HT1080 (cell line): ENCODE data around the gene KRT32. TPM values are rescaled to one million over a fixed set of nuclear protein-coding genes. Genes with fewer than 3 reads are reported as not detected.

Experiments
- DNase-seq: peaks from one replicate; pipeline ENCODE4 v3.0.0-alpha.2; 2015; ENCODE audit warnings: low read depth
- polyA plus RNA-seq, 2 experiments: library from polyadenylated mRNA; depleted of rRNA; stranded (reverse); fragments of >200 nt; gene quantifications; 2 replicates each; pipeline ENCODE4 v1.2.3, GENCODE V29; 2015
- total RNA-seq: library from RNA; depleted of rRNA; stranded (reverse); fragments of >200 nt; shearing (Covaris generic); gene quantifications from 2 replicates; pipeline ENCODE4 v1.2.3, GENCODE V29; 2014; rRNA removed

The KRT32 gene
- not detected in 2 replicates for total RNA-seq
- polyA plus RNA-seq (2015; cell fraction: cytosol; rRNA removed) = 0.06 and 0.30 TPM in 2 replicates
- polyA plus RNA-seq (2015; cell fraction: nucleus; rRNA removed) = not detected in 2 replicates

DNA sequence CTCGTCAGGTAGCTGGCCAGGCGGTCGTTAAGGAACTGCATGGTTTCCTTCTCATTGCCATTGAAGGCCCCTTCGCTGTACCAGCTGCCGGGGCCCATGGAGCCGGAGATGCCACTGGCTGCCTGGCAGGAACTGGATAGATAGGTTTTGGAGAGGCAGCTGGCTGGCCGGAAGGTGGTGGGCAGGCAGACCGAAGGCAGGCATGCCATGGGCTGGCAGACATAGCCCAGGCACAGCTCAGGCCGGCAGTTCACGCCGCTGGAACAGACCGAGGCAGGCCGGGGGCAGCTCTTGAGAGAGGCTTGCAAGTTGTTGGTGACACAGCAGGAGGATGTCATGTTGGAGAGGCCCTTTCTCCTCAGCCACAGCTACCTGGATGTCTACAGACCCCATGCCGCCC lies at the start of gene KRT32:
TSS of gene KRT32 (minus strand) at position 399 of the 400 bp plus-strand sequence. CDS start at position 338, 61 bp downstream.
- no peak for DNase-seq

DNA sequence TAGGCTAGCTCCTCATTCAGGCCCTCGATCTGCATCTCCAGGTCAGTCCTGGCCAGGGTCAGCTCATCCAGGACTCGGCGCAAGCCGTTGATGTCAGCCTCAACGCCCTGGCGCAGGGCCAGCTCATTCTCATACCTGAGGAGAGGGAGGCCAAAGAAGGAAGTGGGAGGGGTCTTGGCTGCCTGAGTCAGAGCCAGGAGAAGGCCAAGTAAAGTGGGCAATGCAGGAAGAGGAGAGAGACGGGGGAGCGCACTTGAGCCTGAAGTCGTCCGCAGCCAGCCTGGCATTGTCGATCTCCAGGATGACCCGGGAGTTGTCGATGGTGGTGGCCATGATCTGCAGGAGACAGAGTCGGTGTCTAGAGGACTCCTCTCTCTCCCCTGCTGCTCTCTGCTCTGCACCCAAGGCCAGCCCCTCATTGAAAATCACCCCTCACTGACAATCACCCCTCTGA lies 49.7 kb upstream of the KRT32 start:
- DNase-seq = no peak

DNA sequence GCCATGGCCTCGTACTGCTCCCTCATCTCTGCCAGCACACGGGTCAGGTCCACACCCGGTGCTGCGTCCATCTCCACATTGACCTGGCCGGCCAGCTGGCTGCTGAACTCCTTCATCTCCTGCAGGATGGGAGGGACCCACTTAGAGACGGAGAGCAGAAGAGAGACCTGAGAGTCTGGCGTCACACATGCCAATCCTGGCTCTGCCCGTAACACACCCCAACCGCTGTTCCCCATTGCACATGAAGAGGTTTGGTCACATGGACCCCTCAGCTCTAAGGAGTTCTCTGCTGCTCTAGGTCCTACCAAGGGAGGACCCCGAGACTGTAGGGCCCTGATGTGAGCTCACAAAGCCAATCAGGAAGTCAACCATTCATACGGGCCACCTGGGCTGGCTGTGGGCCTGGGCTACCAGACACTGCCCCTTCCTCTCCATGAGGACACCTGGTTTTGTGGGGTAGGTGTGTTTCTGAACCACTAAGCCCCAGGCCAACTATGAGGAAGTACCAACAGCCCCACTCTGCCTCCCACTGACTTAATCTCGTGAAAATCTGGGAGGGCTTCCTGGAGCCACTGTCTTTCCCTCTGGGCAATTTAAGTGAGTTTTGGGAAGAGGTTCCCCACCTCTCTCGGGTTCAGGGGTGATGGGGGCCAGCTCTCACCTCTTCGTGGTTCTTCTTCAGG lies 49.1 kb upstream of the KRT32 start:
- no peak for DNase-seq

DNA sequence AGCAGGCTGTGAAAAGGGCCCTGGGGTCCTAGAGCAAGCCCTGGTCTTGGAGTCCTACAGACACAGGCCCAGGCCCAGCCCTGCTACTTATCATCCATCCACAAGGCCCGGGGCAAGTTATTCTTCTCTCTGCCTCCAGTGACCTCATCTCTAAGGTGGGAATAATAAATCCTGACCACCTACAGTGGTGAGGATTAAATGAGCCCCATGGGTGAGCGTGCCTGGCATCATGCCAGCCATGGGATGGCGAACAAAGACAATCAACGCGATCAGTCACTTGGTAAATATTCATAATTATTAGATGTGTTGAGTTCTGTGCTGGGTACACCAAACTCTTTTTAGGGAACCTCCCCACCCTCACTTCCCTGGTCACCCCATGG lies 46.0 kb upstream of the KRT32 start:
- no peak for DNase-seq

DNA sequence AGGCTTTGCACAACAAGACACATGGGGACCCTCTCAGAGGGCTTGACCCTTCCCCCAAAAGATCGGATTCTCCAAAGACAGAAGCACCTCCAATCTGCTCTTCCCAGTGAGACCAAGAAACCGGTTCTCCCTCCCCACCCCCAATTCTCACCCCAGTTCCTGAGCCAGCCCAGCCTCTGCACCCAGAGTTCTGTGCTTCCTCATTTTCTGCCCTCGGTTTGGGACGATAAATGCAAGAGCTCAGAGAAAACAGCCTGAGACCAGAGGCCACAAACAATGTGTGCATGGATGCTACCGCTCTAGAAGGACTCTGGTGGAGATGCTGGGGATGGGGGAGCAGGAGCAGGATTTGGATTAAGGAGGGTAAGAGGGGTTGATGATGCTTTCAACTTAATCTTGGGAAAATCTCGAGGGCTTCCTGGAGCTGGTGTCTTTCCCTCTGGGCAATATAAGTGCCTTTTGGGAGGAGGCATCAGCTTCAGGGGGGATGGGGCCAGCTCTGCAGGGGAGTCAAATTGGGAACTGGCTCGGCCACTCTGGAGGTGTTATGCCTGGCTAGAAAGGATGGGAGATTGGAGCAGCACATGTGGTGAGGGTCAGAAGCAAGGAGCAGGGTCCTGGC lies 45.5 kb upstream of the KRT32 start:
- DNase-seq = no peak

DNA sequence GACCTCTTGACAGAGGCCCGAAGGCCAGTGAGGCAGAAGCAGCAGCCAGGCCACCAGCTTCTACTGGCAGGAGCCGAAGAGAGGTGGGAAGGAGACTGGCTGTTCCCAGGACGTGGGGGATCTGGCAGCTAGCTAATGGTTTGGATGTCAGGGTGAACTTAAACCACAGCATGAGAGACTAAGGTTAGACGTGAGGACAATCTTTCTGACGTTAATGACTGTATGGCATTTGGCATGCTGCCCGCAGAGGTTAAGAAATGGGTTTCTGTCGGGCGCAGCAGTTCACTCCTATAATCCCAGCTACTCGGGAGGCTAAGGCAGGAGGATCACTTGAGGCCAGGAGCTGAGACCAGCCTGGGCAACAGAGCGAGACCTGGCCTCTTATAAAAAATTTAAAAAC lies 44.5 kb upstream of the KRT32 start:
- no peak for DNase-seq

DNA sequence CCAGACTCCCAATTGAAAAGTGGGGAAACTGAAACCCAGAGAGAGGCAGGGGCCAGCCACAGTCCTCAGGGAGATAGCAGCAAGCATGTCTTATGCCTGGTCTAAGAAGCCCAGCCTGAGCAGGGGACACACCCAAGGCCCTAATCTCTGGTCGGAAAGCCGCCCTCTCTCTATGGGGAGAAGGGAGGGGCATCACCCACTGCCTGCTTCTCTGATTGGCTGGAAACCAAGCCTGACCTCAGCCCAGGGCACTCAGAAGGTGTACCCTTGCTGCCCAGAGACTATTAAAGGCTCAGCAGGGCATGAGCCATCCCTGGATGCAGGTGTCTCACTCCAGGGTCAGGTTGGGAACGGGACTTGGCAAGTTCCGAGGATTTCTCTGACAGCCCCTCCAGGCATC lies 43.9 kb upstream of the KRT32 start:
- DNase-seq = no peak

DNA sequence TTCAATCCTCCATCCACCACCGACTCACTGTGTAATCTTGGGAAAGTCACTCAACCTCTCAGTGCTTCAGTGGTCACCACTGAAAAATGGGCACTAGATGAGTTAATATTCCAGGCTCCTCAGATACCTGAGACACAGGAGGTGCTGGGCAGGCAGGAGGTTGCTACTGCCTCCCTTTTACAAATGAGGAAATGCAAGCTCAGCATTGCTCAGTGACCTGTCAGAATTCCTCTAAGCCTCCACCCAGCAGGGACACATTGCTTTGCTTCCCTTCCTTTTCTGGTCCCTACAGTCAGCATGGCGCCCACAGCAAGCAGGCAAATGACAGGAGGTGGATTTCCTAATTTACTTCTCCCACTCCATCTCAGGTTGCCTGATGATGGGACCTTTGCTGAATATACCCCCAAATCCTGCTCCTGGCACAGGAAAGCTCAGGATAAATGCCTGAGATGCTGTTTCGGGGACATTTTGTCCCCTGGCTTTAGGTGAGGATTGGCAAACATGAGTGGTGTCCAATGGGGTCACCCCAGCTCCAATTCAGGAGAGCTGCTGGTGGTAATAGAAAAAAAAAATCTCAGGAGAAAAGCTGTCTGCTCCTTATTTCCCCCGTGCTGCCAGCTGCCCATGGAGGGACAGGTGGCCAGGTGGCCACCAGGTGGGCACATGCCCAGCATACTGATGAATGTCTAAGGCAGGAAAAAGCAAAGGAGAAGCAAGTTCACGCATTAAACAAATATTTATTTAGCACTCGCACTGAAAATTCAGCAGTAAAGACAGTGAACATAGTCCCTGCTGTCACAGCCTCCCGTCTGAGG lies 43.3 kb upstream of the KRT32 start:
- DNase-seq = no peak

DNA sequence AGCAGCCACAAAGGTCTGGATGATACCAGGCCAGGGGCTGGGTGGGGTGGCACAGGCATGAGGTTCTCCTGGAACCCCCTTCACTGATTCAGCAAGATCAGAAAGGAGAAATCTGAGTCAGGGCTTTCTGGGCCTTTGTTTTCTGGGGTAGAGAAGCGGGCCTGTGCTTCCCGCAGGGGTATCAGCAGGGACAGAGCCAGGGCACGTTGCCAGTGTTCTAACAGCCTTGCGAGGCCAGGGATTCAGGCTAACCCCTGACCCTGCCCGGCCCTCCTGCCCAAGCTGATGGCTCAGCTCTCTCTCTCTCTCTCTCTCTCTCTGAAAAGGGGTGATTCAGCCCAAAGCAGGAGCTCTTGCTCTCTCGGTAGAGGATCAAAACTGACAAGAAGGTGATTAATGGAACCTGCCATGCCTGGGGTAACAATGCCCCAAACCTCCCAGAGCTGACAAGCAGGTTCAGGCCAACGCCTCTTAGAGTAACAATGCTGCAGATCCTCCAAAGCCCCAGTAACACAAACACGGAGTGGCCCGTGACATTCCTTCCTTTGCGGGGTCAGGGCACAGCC lies 40.2 kb upstream of the KRT32 start:
- no peak for DNase-seq

DNA sequence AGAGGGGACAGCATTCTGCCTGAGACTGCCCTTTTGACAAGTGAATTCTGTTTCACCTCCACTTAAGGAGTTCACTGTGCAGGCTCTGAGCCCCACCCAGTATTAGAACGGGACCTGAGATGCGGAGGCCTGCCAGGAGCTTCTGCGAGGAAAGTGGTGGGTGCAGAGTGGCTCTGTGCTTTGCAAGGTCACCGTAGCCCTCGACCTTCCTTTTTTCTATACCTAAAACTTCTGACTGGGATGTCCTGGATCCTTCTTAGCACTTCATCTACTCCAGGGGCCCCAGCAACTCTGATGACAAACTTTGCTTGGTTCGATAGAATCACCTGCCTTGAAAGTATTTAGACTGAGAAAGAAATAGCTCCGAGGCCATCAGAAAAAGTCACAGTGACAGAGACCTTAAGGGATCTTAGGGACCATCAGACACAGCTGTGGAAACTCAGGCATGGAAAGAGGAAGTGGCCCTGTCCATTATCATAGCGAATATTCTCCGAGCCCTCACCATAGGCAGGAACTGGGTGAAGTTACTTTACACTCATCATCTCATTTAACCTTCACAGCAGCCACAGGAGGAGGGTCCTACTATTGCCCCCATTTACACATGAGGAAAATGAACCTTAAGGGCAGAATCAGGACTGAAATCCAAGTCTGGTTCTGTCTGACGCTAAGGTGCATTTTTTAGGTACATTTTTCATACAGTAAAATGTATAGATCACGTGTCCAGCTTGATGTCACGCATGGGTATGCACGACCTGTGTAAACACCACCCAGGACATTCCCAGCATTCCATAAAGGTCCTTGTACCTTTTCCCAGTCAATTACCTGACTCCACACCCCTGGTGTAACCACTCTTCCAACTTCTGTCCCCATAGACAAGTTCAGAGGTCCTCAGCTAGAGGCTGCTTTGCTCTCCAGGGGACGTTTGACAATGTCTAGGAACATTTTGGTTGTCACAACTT lies 38.9 kb upstream of the KRT32 start:
- no peak for DNase-seq

DNA sequence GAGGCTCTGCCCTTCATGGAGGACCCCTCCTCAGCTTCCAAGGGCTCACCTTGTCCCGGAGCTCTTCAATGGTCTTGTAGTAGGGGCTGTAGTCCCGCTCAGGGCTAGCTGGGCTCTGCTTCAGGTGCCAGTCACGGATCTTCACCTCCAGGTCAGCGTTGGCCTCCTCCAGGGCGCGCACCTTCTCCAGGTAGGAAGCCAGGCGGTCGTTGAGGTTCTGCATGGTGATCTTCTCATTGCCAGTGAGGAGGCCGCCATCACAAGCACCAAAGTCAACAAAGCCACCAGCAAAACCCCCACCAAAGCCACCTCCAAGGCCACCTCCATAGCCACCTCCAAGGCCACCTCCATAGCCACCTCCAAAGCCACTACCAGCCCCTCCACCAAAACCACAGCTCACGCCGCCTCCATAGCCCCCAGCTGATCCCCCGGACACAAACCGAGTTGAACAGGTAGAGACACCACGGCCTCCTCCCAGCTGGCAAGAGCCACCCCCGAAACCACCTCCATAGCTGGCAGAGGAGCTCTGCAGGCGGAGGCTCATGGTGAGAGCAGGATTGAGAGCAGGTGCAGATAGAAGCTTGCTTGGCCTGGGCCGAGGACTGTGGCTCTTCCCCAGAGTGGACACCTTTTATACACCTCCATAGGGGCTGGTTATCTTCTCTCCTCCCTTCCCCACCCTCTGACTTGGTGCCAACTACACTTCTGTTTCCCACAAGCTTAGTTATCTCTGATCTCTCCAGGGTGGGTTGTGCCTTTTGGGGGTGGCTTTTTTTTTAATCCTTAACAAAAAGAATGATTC lies 38.0 kb upstream of the KRT32 start, which contains the start of gene KRT13:
TSS of gene KRT13 (minus strand) at position 606 of the 802 bp plus-strand sequence. CDS start at position 544, 62 bp downstream.
- DNase-seq = no peak

DNA sequence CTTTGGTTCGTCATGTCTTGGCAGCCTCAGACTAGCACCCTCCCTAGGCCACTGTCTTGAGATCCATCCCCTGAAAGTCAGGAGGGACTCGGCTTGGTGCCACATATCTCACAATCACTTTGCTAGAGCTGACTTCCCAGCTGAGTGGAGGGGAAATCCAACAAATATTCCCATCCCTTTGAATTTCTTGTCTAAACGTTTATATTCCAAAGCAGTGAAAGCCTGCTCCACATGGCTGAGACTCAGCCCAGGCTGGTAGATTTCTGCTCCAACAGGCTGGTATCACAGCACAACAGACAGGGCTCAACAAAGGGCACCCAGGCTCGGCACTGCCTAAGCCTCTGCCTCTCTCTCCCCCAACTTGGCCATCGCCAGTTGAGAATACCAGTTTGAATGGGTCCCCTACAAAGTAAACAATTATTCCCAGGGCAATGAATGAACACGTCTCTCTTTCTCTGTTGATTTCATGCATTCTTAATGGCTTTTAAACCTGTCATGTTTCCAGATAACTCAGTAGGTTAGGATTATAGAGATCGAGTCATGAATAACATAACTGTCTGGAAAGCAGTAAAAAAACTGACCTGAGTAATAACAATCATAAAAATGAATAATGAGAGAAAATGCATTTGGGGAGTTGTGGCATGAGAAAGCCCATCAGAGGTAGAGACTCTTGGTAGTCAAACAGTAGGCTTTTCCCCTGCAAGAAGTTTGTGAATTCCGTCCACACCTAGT lies 37.2 kb upstream of the KRT32 start:
- DNase-seq = no peak

DNA sequence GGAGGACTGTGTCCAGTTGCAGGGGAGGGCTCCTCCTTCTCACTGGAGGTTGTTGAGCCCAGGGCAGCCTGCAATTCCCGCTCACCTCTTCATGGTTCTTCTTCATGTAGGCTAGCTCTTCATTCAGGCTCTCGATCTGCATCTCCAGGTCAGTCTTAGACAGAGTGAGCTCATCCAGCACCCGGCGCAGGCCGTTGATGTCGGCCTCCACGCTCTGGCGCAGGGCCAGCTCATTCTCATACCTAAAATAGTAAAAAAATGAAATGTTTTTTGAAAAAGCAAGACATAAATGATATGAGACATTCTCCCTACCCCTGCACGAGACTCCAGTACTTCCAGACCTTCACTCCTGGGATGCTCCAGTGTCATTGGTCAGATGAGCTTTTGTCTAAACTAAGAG lies 36.0 kb upstream of the KRT32 start:
- DNase-seq = no peak

DNA sequence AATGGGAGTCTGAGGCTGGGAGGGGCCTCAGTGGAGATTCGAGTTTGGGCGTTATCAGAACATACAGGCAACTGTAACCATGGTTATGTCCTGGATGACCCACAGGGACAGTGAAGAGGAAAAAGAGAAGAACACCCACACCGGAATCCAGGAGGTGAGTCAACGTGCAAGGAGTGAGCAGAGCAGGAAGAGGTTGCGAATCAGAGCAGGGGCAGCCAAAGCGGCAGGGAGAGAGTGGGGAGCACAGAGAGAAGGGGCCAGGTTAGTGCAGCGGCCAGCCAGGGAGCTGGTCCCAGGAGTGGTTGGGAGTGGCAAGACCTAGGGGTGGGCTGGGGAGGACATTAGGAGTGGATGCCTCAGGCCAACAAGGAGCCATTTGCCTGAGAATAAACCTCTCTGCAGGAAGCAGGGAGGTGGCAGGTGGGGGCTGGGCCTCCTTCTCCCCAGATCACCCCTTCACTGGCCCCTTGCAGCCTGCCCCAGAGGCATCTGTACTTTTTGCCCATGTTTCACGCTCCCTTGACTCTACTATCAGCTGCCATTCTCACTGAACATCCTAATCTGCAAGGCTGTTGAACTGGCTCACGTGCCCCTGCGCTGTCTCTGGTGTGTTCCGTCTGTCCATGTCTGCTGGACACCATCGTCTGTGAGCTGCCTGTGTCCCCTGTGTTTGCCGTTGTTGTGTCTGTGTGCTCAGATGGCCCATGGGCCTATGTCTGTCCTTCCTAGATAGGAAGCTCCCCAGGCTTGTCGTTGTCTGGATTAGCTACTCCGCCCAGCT lies 33.1 kb upstream of the KRT32 start:
- DNase-seq = peak; percentile 94

DNA sequence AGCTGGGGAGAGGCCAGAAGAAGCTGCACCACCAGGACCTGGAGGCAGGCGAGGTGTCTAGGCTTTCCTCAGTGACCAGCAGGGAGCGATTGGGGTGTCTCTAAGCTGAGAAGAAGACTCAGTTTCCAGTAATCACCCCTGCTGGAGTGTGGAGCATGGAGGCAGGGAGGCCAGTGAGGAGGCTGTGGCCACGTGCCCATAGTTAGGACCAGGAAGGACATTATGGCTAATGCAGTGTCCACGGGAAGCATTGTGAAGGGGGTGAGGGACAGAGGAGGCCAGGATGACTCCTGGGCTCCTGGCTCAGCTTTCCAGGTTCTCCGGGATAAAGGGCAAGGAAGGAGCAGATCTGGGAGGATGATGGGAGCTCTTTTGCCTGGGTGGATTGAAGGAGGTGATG lies 32.5 kb upstream of the KRT32 start:
- DNase-seq = peak; percentile 5

DNA sequence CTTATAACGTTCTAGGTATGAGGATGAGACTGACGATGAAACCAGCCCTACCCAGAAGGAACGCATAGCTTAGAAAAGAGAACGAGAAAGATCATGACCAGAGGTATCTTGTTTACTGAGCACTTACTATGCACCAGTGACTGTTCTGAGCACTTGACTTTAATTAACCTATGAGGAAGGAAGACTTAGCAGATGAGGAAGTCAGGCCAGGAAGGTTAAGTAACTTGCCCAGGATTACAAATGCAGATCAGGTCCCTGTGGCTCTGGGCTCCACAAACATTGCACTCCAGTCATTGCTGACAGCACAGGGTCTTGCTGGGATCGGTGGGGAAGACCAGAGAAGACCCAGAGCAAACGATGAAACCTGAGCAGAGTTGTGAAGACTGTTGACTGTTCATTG lies 31.1 kb upstream of the KRT32 start:
- no peak for DNase-seq

DNA sequence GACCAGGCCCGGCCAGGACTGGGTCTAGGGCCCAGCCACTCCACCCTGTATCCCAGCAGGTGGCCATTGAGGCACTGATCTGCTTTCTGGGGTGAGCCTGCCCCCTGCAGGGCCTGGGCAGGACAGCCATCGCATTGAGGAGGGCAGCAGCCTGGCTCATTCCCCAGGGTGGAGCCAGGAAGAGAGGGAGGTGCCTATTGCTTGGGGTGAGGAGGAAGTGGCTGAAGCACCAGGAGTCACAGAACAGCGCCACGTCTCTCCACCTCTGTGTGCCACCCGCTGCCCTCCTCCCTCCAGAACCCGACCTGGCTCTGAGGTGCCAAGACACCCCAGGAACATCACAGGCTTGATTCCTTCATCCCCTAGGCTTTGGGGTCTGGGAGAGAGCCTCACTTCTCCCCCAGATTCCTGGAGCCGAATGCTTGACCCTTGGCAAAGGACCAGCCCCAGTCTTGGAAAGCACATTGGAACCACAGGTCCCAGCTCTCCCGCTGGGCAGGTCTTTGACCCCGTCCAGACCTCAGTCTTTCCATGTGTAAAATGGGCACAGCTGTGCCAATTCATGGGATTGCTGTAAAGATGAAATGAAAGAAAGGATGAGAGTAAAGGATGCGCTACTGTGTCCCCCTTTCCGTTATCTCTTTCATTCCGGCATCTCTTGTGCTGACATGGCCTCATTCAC lies 29.8 kb upstream of the KRT32 start:
- peak; percentile 90 for DNase-seq

DNA sequence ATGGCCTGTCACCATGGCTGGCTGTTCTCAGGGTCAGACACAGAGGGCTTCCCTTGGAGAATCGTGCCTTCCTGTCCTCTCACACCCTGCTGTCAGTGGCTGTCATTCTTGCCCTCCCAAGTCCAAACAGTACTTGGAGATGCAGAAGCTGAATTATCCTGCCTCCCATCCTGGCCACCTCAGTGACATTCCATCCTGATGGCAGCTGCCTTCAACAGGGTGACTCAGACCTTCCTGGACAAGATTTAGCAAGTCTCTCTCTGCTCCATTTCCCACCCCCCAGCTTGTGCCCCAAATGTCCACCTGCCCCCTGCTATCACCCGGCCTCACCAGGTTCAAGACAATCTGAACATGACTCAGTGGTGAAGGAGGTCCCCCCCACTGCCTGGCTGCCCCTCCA lies 27.3 kb upstream of the KRT32 start:
- peak; percentile 39 for DNase-seq
